ENCODE data around the gene CAPN11. TPM values are rescaled to one million over a fixed set of nuclear protein-coding genes. Genes with fewer than 3 reads are reported as not detected.
A peak's percentile ranks its signal among the peaks of the same experiment; 100 is the strongest.

CAPN11 gene
- total and polyA plus RNA-seq, 9 of the 15 experiments (the other 6 are each of a cell fraction or from before 2014, with no cell fraction given), result 0.03 to 0.61 (median 0.17) TPM; not detected in 1

DNA sequence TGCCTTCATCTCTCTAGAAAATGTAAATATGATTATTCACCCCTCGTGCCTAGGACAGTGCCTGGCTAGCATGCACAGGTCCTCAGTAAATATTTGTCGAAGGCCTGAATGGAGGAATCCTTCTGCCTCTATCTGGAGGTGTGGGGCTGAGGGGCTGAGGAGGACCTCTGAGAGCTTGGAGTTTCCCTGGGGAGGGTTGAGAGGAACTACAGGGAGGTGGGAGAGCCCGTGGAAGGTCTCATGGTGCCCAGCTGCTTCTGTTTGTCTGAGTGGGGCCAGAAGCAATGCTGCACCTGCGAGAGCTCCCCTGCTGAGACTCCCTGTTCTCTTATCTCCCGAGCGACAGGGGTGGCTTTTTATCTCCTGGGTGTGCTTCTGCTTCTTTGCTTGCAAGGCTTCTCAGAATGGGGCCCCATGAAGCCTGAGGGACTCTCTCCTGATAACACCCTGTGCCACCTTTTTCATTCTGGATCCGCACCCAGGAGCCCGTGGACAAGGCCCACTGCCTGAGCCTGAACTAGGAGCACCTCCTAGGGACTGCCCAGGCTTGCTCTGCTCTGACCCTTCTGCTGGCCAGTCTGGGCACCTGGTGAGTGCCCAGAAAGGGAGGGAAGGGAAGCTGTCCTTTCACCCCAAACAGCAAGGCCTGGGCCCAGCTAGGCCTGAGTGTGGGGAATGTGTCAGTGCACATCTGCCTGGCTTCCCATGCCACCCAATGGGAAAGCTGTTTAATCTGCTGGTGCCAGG is 67.1 kb downstream of the CAPN11 start (continued):
- TF ChIP-seq, protein P1, sequence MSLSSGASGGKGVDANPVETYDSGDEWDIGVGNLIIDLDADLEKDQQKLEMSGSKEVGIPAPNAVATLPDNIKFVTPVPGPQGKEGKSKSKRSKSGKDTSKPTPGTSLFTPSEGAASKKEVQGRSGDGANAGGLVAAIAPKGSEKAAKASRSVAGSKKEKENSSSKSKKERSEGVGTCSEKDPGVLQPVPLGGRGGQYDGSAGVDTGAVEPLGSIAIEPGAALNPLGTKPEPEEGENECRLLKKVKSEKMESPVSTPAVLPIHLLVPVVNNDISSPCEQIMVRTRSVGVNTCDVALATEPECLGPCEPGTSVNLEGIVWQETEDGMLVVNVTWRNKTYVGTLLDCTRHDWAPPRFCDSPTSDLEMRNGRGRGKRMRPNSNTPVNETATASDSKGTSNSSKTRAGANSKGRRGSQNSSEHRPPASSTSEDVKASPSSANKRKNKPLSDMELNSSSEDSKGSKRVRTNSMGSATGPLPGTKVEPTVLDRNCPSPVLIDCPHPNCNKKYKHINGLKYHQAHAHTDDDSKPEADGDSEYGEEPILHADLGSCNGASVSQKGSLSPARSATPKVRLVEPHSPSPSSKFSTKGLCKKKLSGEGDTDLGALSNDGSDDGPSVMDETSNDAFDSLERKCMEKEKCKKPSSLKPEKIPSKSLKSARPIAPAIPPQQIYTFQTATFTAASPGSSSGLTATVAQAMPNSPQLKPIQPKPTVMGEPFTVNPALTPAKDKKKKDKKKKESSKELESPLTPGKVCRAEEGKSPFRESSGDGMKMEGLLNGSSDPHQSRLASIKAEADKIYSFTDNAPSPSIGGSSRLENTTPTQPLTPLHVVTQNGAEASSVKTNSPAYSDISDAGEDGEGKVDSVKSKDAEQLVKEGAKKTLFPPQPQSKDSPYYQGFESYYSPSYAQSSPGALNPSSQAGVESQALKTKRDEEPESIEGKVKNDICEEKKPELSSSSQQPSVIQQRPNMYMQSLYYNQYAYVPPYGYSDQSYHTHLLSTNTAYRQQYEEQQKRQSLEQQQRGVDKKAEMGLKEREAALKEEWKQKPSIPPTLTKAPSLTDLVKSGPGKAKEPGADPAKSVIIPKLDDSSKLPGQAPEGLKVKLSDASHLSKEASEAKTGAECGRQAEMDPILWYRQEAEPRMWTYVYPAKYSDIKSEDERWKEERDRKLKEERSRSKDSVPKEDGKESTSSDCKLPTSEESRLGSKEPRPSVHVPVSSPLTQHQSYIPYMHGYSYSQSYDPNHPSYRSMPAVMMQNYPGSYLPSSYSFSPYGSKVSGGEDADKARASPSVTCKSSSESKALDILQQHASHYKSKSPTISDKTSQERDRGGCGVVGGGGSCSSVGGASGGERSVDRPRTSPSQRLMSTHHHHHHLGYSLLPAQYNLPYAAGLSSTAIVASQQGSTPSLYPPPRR (CRISPR knock-in tag; IDR thresholded peaks at IDR 0.05; ENCODE audit: borderline replicate concordance), result no peak
- TF ChIP-seq MED1 (CRISPR knock-in tag; IDR thresholded peaks at IDR 0.05; ENCODE audit: borderline replicate concordance), result no peak
- no peak for TF ChIP-seq MAFF (IDR thresholded peaks at IDR 0.05; ENCODE audit: low read length)
- TF ChIP-seq, protein P2, sequence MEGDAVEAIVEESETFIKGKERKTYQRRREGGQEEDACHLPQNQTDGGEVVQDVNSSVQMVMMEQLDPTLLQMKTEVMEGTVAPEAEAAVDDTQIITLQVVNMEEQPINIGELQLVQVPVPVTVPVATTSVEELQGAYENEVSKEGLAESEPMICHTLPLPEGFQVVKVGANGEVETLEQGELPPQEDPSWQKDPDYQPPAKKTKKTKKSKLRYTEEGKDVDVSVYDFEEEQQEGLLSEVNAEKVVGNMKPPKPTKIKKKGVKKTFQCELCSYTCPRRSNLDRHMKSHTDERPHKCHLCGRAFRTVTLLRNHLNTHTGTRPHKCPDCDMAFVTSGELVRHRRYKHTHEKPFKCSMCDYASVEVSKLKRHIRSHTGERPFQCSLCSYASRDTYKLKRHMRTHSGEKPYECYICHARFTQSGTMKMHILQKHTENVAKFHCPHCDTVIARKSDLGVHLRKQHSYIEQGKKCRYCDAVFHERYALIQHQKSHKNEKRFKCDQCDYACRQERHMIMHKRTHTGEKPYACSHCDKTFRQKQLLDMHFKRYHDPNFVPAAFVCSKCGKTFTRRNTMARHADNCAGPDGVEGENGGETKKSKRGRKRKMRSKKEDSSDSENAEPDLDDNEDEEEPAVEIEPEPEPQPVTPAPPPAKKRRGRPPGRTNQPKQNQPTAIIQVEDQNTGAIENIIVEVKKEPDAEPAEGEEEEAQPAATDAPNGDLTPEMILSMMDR (IDR thresholded peaks at IDR 0.05 in 2 of 3, conservative IDR thresholded peaks at IDR 0.05 in 1 of 3; ENCODE audit: insufficient read depth in 2 of 3, low read depth in 1 of 3, low read length in 3 of 3), result no peak
- TF ChIP-seq PHF8 (IDR thresholded peaks at IDR 0.05; ENCODE audit: borderline replicate concordance, low read length), result peak; percentile 16; the same call in 1 of the 2 replicates
- TF ChIP-seq RBBP5 (IDR thresholded peaks at IDR 0.05; ENCODE audit: borderline replicate concordance, insufficient read depth, low read length, poor library complexity, severe bottlenecking), result peak; percentile 53
- TF ChIP-seq, protein P3, sequence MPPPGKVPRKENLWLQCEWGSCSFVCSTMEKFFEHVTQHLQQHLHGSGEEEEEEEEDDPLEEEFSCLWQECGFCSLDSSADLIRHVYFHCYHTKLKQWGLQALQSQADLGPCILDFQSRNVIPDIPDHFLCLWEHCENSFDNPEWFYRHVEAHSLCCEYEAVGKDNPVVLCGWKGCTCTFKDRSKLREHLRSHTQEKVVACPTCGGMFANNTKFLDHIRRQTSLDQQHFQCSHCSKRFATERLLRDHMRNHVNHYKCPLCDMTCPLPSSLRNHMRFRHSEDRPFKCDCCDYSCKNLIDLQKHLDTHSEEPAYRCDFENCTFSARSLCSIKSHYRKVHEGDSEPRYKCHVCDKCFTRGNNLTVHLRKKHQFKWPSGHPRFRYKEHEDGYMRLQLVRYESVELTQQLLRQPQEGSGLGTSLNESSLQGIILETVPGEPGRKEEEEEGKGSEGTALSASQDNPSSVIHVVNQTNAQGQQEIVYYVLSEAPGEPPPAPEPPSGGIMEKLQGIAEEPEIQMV (tag; conservative IDR thresholded peaks at IDR 0.05; ENCODE audit: low read depth), result no peak
- TF ChIP-seq TOE1 (IDR thresholded peaks at IDR 0.05; ENCODE audit: borderline replicate concordance), result peak; percentile 67; the same call in 1 of the 2 replicates
- no peak for TF ChIP-seq TOE1 (CRISPR knock-in tag; IDR thresholded peaks at IDR 0.05; ENCODE audit: borderline replicate concordance, low read depth)
- TF ChIP-seq ARID1B (IDR thresholded peaks at IDR 0.05), result peak; percentile 97
- TF ChIP-seq HDAC3 (IDR thresholded peaks at IDR 0.05; ENCODE audit: borderline replicate concordance, partially characterized antibody), result no peak
- TF ChIP-seq ADNP (tag; IDR thresholded peaks at IDR 0.05), result no peak
- TF ChIP-seq RFX5 (IDR thresholded peaks at IDR 0.05; ENCODE audit: low read depth, low read length), result no peak
- peak; percentile 97 for TF ChIP-seq TEAD4 (IDR thresholded peaks at IDR 0.05; ENCODE audit: low read length)
- TF ChIP-seq TEAD4 (CRISPR knock-in tag; IDR thresholded peaks at IDR 0.05; ENCODE audit: borderline replicate concordance), result no peak
- TF ChIP-seq ZNF766 (CRISPR knock-in tag; conservative IDR thresholded peaks at IDR 0.05), result peak; percentile 89

All from K562 (cell line).